ENCODE data around the gene PLCB4.

Gene PLCB4

GRCh38 chr20:9093218-9093957, 24.5 kb downstream of the PLCB4 start:
- no peaks in the 10 kb centered on the region for H3K9me2 ChIP-seq (replicated peaks; ENCODE audit: insufficient read depth, low read length)
- no peaks in the 10 kb centered on the region for H3F3A ChIP-seq (ENCODE audit: insufficient read depth)
- H3K27me3 ChIP-seq (ENCODE audit: low read length), result no peaks in the 10 kb centered on the region
- no peak overlapping the region for H3K9ac ChIP-seq (ENCODE audit: low read length)
- no peaks in the 10 kb centered on the region for H4K20me1 ChIP-seq (ENCODE audit: low read depth, low read length)
- H3K4me3 ChIP-seq (ENCODE audit: insufficient read depth, low read length, poor library complexity, severe bottlenecking), result no peak overlapping the region
- H2AFZ ChIP-seq (ENCODE audit: low read depth, low read length, severe bottlenecking), result no peak overlapping the region
- H3K9me3 ChIP-seq (ENCODE audit: insufficient read depth, low read length), result no peaks in the 10 kb centered on the region
- TF ChIP-seq CTCF (IDR thresholded peaks at IDR 0.05; ENCODE audit: insufficient read depth, low read length, poor library complexity, severe bottlenecking) (no peak), EZH2phosphoT487 (conservative IDR thresholded peaks at IDR 0.05; ENCODE audit: low read length) (no peak)
- H3K79me2 ChIP-seq (ENCODE audit: insufficient read depth, low read length), result no peaks in the 10 kb centered on the region
- no peak overlapping the region for H3K27ac ChIP-seq (ENCODE audit: low read depth, low read length)
- no peak overlapping the region for H3K4me2 ChIP-seq (ENCODE audit: low read depth, low read length, poor library complexity, severe bottlenecking)
- no peaks in the 10 kb centered on the region for H3K36me3 ChIP-seq (ENCODE audit: low read length)

GRCh38 chr20:9099372-9099771, 30.5 kb downstream of the PLCB4 start:
- no peak overlapping the region for H3K9ac ChIP-seq (ENCODE audit: low read length)
- no peak overlapping the region for H3K4me2 ChIP-seq (ENCODE audit: low read depth, low read length, poor library complexity, severe bottlenecking)
- H3F3A ChIP-seq (ENCODE audit: insufficient read depth), result no peaks in the 10 kb centered on the region
- no peak overlapping the region for H3K4me3 ChIP-seq (ENCODE audit: insufficient read depth, low read length, poor library complexity, severe bottlenecking)
- no peaks in the 10 kb centered on the region for H3K79me2 ChIP-seq (ENCODE audit: insufficient read depth, low read length)
- no peaks in the 10 kb centered on the region for H3K9me3 ChIP-seq (ENCODE audit: insufficient read depth, low read length)
- H3K27ac ChIP-seq (ENCODE audit: low read depth, low read length), result no peak overlapping the region
- H4K20me1 ChIP-seq (ENCODE audit: low read depth, low read length), result no peaks in the 10 kb centered on the region
- no peaks in the 10 kb centered on the region for H3K9me2 ChIP-seq (replicated peaks; ENCODE audit: insufficient read depth, low read length)
- no peak for TF ChIP-seq CTCF (IDR thresholded peaks at IDR 0.05; ENCODE audit: insufficient read depth, low read length, poor library complexity, severe bottlenecking)
- TF ChIP-seq EZH2phosphoT487 (conservative IDR thresholded peaks at IDR 0.05; ENCODE audit: low read length), result no peak
- H3K36me3 ChIP-seq (ENCODE audit: low read length), result no peaks in the 10 kb centered on the region
- no peak overlapping the region for H2AFZ ChIP-seq (ENCODE audit: low read depth, low read length, severe bottlenecking)
- no peaks in the 10 kb centered on the region for H3K27me3 ChIP-seq (ENCODE audit: low read length)

DNA sequence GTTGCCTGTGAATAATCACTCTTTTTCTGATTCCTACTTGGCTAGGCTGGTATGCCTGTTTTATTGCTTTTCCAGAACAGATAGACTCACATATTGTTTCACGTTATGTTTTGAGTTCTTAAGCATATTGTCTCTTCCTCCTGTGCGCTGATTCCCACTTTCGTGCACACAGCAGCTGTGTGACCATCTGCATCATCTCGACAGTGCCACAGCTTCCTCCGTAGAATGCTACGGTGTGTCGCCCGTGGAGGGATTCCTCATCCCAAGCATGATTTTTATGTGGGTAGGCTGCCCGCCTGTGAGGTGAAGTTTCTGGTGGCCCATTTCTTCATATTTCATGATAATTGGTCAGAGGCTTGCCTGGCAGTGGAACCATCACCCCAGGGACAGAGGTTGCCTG, 31.8 kb downstream of the PLCB4 start:
- no peak overlapping the region for H3K9ac ChIP-seq (ENCODE audit: low read length)
- no peaks in the 10 kb centered on the region for H3K36me3 ChIP-seq (ENCODE audit: low read length)
- no peak overlapping the region for H3K27ac ChIP-seq (ENCODE audit: low read depth, low read length)
- no peak overlapping the region for H3K4me2 ChIP-seq (ENCODE audit: low read depth, low read length, poor library complexity, severe bottlenecking)
- no peaks in the 10 kb centered on the region for H3F3A ChIP-seq (ENCODE audit: insufficient read depth)
- H3K4me3 ChIP-seq (ENCODE audit: insufficient read depth, low read length, poor library complexity, severe bottlenecking), result no peak overlapping the region
- TF ChIP-seq CTCF (IDR thresholded peaks at IDR 0.05; ENCODE audit: insufficient read depth, low read length, poor library complexity, severe bottlenecking) (no peak), EZH2phosphoT487 (conservative IDR thresholded peaks at IDR 0.05; ENCODE audit: low read length) (no peak)
- no peaks in the 10 kb centered on the region for H3K9me2 ChIP-seq (replicated peaks; ENCODE audit: insufficient read depth, low read length)
- no peak overlapping the region for H2AFZ ChIP-seq (ENCODE audit: low read depth, low read length, severe bottlenecking)
- no peaks in the 10 kb centered on the region for H4K20me1 ChIP-seq (ENCODE audit: low read depth, low read length)
- H3K79me2 ChIP-seq (ENCODE audit: insufficient read depth, low read length), result no peaks in the 10 kb centered on the region
- no peaks in the 10 kb centered on the region for H3K27me3 ChIP-seq (ENCODE audit: low read length)
- no peaks in the 10 kb centered on the region for H3K9me3 ChIP-seq (ENCODE audit: insufficient read depth, low read length)

Measured in SU-DHL-6 (cell line).